HepG2 (cell line): ENCODE results near the gene PNPLA2. TPM values are rescaled to one million over a fixed set of nuclear protein-coding genes. Genes with fewer than 3 reads are reported as not detected.

Experiments
- AGO1 ChIP-seq: fragments of 200-400 bp; formaldehyde crosslinking; IDR thresholded peaks from 2 replicates; pipeline ENCODE4 v1.6.1; 2017; ENCODE audit warnings: mild to moderate bottlenecking, low read depth, low read length, moderate library complexity; ENCODE audit not compliant: poor library complexity, severe bottlenecking
- AHR ChIP-seq: IDR thresholded peaks from 2 replicates; pipeline ENCODE4 v1.6.1; 2018; ENCODE audit warnings: missing genetic modification reagents, missing compliant biosample characterization
- ARHGAP35 ChIP-seq: sonication (generic); formaldehyde crosslinking; IDR thresholded peaks from 2 replicates; pipeline ENCODE4 v1.9.0; 2022; ENCODE audit warnings: mild to moderate bottlenecking, inconsistent platforms, moderate library complexity, missing genetic modification reagents, borderline replicate concordance
- EEA1 ChIP-seq: sonication (generic); formaldehyde crosslinking; IDR thresholded peaks from 2 replicates; pipeline ENCODE4 v1.5.1; 2020; ENCODE audit warnings: mild to moderate bottlenecking, missing genetic modification reagents, borderline replicate concordance
- FIP1L1 ChIP-seq: fragments of 200-400 bp; formaldehyde crosslinking; IDR thresholded peaks from 2 replicates; pipeline ENCODE4 v1.6.1; 2018; ENCODE audit warnings: low read depth, mild to moderate bottlenecking, low read length, moderate library complexity, borderline replicate concordance; ENCODE audit not compliant: insufficient read depth
- GATAD2A ChIP-seq: IDR thresholded peaks from 2 replicates; pipeline ENCODE4 v1.6.1; 2016
- GZF1 ChIP-seq: sonication (generic); formaldehyde crosslinking; IDR thresholded peaks from 2 replicates; pipeline ENCODE4 v1.5.1; 2020; ENCODE audit warnings: mild to moderate bottlenecking, missing genetic modification reagents
- KDM3A ChIP-seq: IDR thresholded peaks from 2 replicates; pipeline ENCODE4 v1.6.1; 2018; ENCODE audit warnings: low read depth, missing compliant biosample characterization
- MAFG ChIP-seq: sonication (generic); formaldehyde crosslinking; IDR thresholded peaks from 2 replicates; pipeline ENCODE4 v1.5.1; 2020; ENCODE audit warnings: mild to moderate bottlenecking, missing genetic modification reagents
- MATR3 ChIP-seq: sonication (generic); formaldehyde crosslinking; IDR thresholded peaks from 2 replicates; pipeline ENCODE4 v1.4.0; 2020; ENCODE audit warnings: missing genetic modification reagents
- MLLT10 ChIP-seq: sonication (generic); formaldehyde crosslinking; IDR thresholded peaks from 2 replicates; pipeline ENCODE4 v1.4.0; 2020; ENCODE audit warnings: missing genetic modification reagents
- PRMT3 ChIP-seq: sonication (generic); formaldehyde crosslinking; IDR thresholded peaks from 2 replicates; pipeline ENCODE4 v1.8.1; 2022; ENCODE audit warnings: low read depth, mild to moderate bottlenecking, moderate library complexity, missing genetic modification reagents, borderline replicate concordance
- TOPORS ChIP-seq: sonication (generic); formaldehyde crosslinking; IDR thresholded peaks from 2 replicates; pipeline ENCODE4 v1.8.0; 2023; ENCODE audit warnings: mild to moderate bottlenecking, missing genetic modification reagents
- TP53 ChIP-seq: sonication (generic); formaldehyde crosslinking; conservative IDR thresholded peaks from 2 replicates; pipeline ENCODE4 v1.4.0; 2020; ENCODE audit warnings: missing genetic modification reagents
- ZHX1 ChIP-seq: sonication (generic); formaldehyde crosslinking; IDR thresholded peaks from 2 replicates; pipeline ENCODE4 v1.8.1; 2022; ENCODE audit warnings: low read depth, mild to moderate bottlenecking, missing genetic modification reagents
- ZKSCAN1 ChIP-seq: fragments of 150-350 bp; IDR thresholded peaks from 2 replicates; pipeline ENCODE4 v1.6.1; 2014; ENCODE audit warnings: low read length
- ZMAT3 ChIP-seq: sonication (generic); formaldehyde crosslinking; conservative IDR thresholded peaks from 2 replicates; pipeline ENCODE4 v1.7.0; 2021; ENCODE audit warnings: missing genetic modification reagents
- ZNF629 ChIP-seq: sonication (generic); formaldehyde crosslinking; conservative IDR thresholded peaks from 2 replicates; pipeline ENCODE4 v1.5.0; 2020; ENCODE audit warnings: missing genetic modification reagents
- ZSCAN21 ChIP-seq: sonication (generic); formaldehyde crosslinking; IDR thresholded peaks from 2 replicates; pipeline ENCODE4 v1.8.0; 2022; ENCODE audit warnings: mild to moderate bottlenecking, missing genetic modification reagents, moderate library complexity, borderline replicate concordance
- ZSCAN25 ChIP-seq: sonication (generic); formaldehyde crosslinking; IDR thresholded peaks from 2 replicates; pipeline ENCODE4 v1.8.0; 2022; ENCODE audit warnings: mild to moderate bottlenecking, missing genetic modification reagents
- ZXDC ChIP-seq: sonication (generic); formaldehyde crosslinking; IDR thresholded peaks from 2 replicates; pipeline ENCODE4 v1.5.0; 2020; ENCODE audit warnings: mild to moderate bottlenecking, missing genetic modification reagents
- polyA plus RNA-seq, 8 experiments: library from polyadenylated mRNA; depleted of rRNA in 3 of 8; stranded (reverse) in 7 of 8; unstranded in 1 of 8; fragments of >200 nt; fragmentation: Illumina TruSeq in 4 of 8; extraction: Trizol in 4 of 8; gene quantifications; 2 replicates each; pipeline versions ENCODE4 v1.2.1 to v1.2.3, GENCODE V29; 2011 to 2016; ENCODE audit warnings: low read depth in 4 of 8, missing spikeins in 1 of 8, mixed read lengths in 1 of 8; ENCODE audit not compliant: insufficient read depth in 1 of 8
- total RNA-seq, 5 experiments: library from RNA; depleted of rRNA; stranded (reverse); fragments of >200 nt; fragmentation: Illumina TruSeq; extraction: Trizol; gene quantifications; 2 replicates each; pipeline ENCODE4 v1.2.3, GENCODE V29; 2016; ENCODE audit warnings: low read depth in 1 of 5
- TF ChIP-seq, protein P1 (sequence below): sonication (generic); formaldehyde crosslinking; IDR thresholded peaks from 2 replicates; pipeline ENCODE4 v1.8.0; 2022; ENCODE audit warnings: mild to moderate bottlenecking, missing genetic modification reagents, moderate library complexity
- TF ChIP-seq, protein P2 (sequence below): IDR thresholded peaks from 2 replicates; pipeline ENCODE4 v1.6.1; 2018; ENCODE audit warnings: missing genetic modification reagents, mild to moderate bottlenecking, missing compliant biosample characterization

Gene PNPLA2
- total and polyA plus RNA-seq, 2 of the 13 experiments (the other 11 are each of a cell fraction or from before 2014, with no cell fraction given): 10.5 to 43.2 TPM

DNA sequence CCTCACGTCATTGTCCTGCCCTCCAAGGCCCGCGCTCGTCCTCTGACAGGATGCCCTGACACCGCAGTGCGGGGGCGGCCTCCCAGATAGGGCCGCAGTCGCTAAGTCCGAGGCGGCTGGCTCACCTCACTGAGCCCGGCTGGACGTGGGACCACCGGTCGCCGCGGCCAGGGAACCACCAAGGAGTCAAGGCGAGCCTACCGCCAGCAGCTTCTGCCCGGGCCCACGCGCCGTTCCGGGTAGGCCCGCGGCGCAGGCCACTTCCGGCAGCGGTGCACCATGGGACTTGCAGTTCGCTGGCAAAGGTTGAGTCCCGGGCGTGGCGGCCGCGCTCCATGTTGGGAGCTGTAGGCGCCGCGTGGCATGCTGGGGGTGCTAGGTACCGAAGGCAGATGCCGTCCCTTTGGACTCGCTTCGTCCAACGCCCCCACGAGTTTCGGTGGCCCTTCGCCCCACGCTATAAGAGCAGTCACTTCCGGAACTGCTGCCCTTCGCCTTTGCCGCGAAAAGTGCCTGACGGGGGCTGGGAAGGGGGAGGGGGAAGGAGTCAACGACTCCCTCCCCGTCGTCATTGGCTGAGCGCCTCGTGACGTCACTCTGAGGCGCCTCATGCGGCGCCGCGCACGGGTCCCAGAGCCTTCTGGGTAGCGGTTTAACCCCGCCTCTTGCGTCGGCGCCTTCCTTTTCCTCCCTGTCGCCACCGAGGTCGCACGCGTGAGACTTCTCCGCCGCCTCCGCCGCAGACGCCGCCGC is 9.3 kb upstream of the PNPLA2 start, which contains the start of gene RPLP2 (continued):
- TF ChIP-seq ZXDC (peak; percentile 64; the same call in 1 of the 2 replicates), KDM3A (CRISPR knock-in tag) (peak; percentile 64; the same call in 1 of the 2 replicates), TP53 (CRISPR knock-in tag) (no peak; the same call in 1 of the 2 replicates), MLLT10 (CRISPR knock-in tag) (no peak), EEA1 (CRISPR knock-in tag) (peak; percentile 69; the same call in 1 of the 2 replicates), MAFG (CRISPR knock-in tag) (no peak), GZF1 (CRISPR knock-in tag) (0 out of 2 replicates have a peak, but pooled peaks have one; percentile 17), FIP1L1 (no peak), ZNF629 (CRISPR knock-in tag) (peak; percentile 7; the same call in 1 of the 2 replicates), PRMT3 (CRISPR knock-in tag) (peak; percentile 12; the same call in 1 of the 2 replicates), ZMAT3 (CRISPR knock-in tag) (peak; percentile 89), TOPORS (peak; percentile 71; the same call in 1 of the 2 replicates), MATR3 (CRISPR knock-in tag) (no peak), ARHGAP35 (CRISPR knock-in tag) (peak; percentile 51; the same call in 1 of the 2 replicates), ZSCAN25 (CRISPR knock-in tag) (peak; percentile 94), AHR (CRISPR knock-in tag) (peak; percentile 49), ZKSCAN1 (no peak), ZSCAN21 (CRISPR knock-in tag) (peak; percentile 81; the same call in 1 of the 2 replicates), GATAD2A (no peak; the same call in 1 of the 2 replicates), AGO1 (peak; percentile 40), ZHX1 (peak; percentile 85)
- TF ChIP-seq, protein P1, sequence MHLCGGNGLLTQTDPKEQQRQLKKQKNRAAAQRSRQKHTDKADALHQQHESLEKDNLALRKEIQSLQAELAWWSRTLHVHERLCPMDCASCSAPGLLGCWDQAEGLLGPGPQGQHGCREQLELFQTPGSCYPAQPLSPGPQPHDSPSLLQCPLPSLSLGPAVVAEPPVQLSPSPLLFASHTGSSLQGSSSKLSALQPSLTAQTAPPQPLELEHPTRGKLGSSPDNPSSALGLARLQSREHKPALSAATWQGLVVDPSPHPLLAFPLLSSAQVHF (CRISPR knock-in tag): peak; percentile 54; the same call in 1 of the 2 replicates
- TF ChIP-seq, protein P2, sequence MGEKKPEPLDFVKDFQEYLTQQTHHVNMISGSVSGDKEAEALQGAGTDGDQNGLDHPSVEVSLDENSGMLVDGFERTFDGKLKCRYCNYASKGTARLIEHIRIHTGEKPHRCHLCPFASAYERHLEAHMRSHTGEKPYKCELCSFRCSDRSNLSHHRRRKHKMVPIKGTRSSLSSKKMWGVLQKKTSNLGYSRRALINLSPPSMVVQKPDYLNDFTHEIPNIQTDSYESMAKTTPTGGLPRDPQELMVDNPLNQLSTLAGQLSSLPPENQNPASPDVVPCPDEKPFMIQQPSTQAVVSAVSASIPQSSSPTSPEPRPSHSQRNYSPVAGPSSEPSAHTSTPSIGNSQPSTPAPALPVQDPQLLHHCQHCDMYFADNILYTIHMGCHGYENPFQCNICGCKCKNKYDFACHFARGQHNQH (CRISPR knock-in tag): peak; percentile 67
